HG03575 (cell line): ENCODE data around the gene RIMS1.
"Not testable (repeated sequence)": the region's sequence is repeated elsewhere in the genome, so short reads cannot be mapped to it uniquely, and the experiment has no call there.

Source experiments
- ATAC-seq: cut with Tn5 transposase; IDR thresholded peaks from one replicate; pipeline ENCODE4 v1.9.1; 2021; ENCODE audit not compliant: unreplicated experiment, insufficient number of reproducible peaks, low FRiP score; ENCODE audit errors: extremely low read depth

RIMS1 gene

GRCh38 chr6:72287801-72288200, 401.5 kb downstream of the RIMS1 start:
- ATAC-seq = no peak

DNA sequence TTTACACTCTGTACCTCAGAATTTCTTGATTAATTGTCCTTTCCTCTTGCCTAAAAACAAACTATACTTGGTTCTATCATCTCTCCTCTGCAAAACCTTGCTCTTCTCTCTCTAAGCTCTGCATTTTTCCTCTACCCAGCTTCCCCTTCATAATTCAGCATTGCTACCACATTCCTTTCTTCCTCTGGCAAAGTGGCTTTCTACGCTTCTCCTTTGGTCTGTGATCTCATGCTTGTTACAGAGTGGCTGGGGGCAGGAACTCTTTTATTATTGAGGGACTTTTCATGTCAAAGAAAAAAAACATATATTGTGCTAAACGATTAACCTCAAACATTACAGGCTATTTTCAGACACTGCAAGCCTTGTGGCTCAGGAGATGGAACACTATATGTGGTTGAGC, 402.2 kb downstream of the RIMS1 start:
- no peak for ATAC-seq

- ATAC-seq = no peak
These were observed 404.3 kb downstream of the RIMS1 start for GRCh38 chr6:72290620-72291019.

GRCh38 chr6:72296375-72296774, 410.0 kb downstream of the RIMS1 start:
- ATAC-seq = no peak

DNA sequence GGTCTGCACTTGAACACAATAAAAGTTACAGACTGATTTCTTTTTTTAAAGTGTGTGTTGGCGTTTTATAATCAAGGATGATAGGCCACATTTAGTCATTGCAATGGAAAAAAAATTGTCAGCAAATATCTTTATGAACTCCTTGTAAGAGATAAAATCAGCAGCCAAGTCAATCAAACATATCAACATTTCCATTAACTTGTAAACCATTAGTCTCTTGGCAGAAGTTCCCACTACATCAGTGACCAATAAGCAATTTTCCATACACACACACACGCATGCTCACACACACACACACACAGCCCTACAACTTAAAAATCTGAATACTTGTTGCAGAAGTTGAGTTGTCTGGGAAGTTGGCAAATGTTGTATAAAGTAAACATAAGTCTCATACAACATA, 419.6 kb downstream of the RIMS1 start:
- ATAC-seq = no peak

DNA sequence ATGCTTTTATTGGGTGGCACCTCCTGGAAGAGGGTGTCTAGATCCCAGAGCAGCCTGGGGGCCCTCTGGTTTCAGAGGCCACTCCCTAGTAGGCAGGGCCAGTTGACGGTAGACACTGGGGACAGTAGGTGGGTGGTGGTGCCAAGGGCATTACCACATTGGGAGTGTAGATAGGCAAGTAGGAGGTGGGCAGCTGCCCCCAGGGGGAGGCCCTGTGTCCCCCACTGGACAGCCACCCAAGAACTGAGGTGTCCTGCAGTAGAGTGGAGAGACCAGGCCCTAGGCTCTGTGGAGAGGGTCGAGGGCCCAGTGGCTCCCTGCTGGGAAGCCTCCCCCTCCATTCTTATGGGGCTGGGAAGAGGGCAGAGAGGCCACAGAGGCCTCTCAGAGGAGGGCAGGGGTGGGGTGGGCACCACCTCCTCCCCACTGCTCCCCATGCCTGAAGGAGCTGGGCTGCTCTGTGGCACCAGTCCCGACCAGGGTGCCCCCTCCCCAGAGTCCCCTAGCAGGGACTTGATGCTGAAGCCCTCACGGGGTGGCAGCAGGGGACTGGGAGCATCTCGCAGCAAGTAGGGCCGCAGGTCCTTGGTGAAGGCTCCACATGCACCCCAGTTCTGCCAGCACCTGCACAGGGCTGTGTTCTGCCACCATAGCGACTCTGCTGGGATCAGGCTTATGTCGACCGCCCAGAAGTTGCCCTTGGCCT, 430.5 kb downstream of the RIMS1 start:
- no peak for ATAC-seq

DNA sequence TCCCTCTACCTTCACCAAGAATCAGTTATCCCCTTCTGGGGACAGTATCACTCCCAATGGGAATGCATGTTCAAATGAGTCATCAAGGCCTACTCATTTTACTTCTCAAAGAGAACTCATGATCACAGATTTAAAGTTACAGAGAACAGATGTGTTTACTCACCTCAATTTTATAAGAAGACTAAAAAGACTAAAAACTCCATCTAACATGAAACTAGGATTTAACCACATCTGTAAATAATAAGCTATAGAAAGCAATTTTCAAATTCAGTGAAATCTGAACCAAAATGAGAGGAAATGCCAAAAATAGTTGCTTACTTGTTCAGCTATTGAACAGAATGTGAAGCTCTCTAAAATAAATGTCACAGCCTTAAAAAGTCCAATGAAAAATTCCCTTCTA, 435.4 kb downstream of the RIMS1 start:
- ATAC-seq = no peak

GRCh38 chr6:72322771-72323170, 436.4 kb downstream of the RIMS1 start:
- no peak for ATAC-seq

DNA sequence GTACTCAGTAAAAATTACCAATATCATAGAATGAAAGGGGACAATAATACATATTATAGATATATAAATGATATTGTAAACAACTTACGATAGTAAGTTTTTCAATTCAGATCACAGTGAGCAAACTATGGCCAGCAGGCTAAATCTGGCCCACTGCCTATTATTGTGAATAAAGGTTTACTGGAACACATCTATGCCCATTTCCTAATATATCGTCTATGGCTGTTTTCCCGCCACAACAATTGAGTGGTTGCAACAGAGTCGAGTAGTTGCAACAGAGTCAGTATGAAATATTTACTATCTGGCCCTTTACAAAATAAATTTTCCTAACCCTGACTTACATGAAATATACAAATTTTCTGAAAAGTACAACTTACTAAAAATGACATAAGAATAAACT, 438.2 kb downstream of the RIMS1 start:
- ATAC-seq = no peak

GRCh38 chr6:72328775-72329174, 442.4 kb downstream of the RIMS1 start:
- ATAC-seq = no peak

- ATAC-seq = not testable (repeated sequence)
These were observed 448.9 kb downstream of the RIMS1 start for GRCh38 chr6:72335203-72335602.

- no peak for ATAC-seq
These were observed 462.6 kb downstream of the RIMS1 start for GRCh38 chr6:72348926-72349325.

- ATAC-seq = no peak
These were observed 464.0 kb downstream of the RIMS1 start for GRCh38 chr6:72350296-72350881.

GRCh38 chr6:72363844-72364740, 477.7 kb downstream of the RIMS1 start:
- ATAC-seq = no peak

GRCh38 chr6:72365773-72366172, 479.4 kb downstream of the RIMS1 start:
- no peak for ATAC-seq

DNA sequence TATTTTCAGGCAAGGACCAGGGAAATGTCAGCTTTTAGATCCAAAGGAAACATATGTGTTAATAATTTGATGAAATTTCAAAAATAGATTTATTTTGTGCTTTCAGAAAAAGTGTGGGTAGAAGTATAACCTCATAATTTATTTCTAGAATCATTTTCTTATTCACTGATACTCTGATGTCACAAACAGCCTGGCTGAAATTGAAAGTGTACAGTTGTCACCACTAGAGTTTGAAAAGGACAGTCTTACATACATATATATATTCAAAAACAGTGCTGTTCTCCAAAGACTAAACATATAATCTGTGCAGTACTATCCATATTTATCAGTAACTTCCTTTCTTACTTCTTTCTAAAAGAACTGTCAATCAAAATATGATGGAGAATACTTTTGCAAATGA, 481.1 kb downstream of the RIMS1 start:
- no peak for ATAC-seq

- no peak for ATAC-seq
These were observed 485.1 kb downstream of the RIMS1 start for GRCh38 chr6:72371473-72371872.

GRCh38 chr6:72374172-72374571, 487.8 kb downstream of the RIMS1 start:
- ATAC-seq = no peak

DNA sequence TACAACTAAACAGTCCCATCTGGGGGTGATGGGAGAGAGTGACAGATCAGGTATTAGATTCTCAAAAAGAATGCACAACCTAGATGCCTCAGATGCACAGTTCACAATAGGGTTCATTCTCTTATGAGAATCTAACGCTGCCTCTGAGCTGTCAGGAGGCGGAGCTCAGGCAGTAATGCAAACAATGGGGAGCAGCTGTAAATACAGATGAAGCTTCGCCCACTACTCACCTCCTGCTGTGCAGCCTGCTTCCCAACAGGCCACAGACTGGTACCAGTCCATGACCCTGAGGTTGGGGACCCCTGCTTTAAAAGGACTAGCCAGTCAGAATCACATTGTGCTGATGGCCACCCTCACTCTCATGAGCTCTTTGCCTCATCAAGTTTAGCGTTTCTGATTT, 488.5 kb downstream of the RIMS1 start:
- no peak for ATAC-seq

- no peak for ATAC-seq
These were observed 490.4 kb downstream of the RIMS1 start for GRCh38 chr6:72376736-72377135.
